Stimulated activated CD8-positive, alpha-beta memory T cell treated with anti-CD3 and anti-CD28 coated beads, Interleukin-4, amount 100 ng/mL, for 48 hours (primary cell): Measurements from ENCODE around the gene IL11.

ENCODE experiments used
- DNase-seq: peaks from one replicate; pipeline ENCODE4 v3.0.0-alpha.2; 2020

Gene IL11

DNA sequence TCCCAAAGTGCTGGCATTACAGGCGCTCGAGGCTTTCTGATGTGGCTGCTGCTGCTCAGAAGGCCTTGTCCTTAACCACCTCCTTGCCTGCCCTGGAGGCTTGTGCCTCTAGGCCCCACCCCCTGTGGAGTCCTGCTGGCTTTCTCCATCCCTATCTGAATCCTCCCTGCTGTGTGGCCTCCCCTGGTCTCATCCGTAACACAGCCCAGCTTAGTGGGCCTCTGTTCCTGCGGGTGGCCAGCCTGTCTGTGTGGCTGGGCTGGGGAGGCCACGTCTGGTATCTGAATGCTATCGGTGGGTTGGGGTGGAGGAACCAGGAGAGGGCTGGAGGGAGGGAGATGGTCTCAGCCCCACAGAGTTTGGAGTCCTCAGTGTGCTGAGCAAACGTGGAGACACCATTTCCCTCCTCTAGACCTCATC lies 20.2 kb upstream of the IL11 start:
- no peak for DNase-seq

- DNase-seq = no peak
Observed at GRCh38 chr19:55389386-55390317, 19.4 kb upstream of the IL11 start.

DNA sequence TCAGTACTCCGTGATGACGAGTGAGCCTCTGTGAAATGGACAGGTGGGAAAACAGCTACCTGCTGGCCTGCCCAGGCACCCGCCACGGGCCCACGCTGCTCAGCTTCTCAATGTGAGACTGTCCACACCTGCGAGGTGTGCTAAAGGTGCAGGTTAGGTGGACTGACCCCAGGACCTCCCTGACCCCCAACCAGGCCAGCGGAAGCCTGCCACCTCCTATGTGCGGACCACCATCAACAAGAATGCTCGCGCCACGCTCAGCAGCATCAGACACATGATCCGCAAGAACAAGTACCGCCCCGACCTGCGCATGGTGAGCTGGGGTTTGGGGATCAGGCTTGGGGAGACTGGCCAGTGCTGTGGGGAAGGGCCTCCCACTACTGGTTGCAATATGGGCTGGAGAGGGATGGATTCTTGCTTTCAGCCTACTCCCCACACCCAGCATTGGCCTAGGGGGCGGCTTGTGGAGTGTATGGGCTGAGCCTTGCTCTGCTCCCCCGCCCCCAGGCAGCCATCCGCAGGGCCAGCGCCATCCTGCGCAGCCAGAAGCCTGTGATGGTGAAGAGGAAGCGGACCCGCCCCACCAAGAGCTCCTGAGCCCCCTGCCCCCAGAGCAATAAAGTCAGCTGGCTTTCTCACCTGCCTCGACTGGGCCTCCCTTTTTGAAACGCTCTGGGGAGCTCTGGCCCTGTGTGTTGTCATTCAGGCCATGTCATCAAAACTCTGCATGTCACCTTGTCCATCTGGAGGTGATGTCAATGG lies 17.7 kb upstream of the IL11 start:
- no peak for DNase-seq

- DNase-seq = no peak
Observed at GRCh38 chr19:55386493-55386971, 16.3 kb upstream of the IL11 start.

DNA sequence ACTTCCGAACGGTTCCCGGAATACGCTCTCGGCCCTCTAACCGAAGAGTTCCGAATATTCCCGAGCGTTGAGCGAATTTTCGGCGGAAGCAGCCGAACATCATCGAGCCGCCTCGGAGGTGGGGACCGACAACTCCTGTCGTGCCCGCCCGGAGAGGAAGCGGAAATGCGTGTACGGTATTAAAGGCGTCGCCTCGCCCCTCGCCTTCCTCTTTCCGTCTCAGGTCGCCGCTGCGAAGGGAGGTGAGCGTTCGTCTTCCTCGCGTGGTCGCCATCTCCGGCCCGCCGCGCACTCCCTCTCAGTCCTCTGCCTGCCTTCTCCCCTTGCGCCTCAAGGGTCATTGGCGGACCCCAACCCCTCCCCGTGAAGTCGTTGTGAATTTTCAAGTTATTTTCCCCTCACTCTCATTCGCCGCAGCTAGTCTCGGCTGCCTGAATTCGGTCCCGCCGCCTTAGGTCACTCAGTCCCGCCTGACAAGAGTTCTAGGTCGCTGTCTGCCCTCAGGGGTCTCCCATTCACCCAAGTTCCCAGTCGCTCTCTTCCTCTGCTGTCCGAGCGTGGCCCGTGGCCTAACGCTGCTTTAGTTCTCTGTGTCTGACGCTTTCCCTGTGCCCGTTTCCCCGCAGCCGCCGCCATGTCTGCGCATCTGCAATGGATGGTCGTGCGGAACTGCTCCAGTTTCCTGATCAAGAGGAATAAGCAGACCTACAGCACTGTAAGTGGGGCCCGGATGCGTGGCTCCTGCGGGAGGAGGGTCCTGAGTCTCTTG lies 15.6 kb upstream of the IL11 start, which contains the start of gene RPL28:
Gene RPL28, plus strand, starts transcription at position 209 of the 769 bp plus-strand sequence. Its CDS starts 426 bp downstream, at position 635.
- peak; percentile 98 for DNase-seq

DNA sequence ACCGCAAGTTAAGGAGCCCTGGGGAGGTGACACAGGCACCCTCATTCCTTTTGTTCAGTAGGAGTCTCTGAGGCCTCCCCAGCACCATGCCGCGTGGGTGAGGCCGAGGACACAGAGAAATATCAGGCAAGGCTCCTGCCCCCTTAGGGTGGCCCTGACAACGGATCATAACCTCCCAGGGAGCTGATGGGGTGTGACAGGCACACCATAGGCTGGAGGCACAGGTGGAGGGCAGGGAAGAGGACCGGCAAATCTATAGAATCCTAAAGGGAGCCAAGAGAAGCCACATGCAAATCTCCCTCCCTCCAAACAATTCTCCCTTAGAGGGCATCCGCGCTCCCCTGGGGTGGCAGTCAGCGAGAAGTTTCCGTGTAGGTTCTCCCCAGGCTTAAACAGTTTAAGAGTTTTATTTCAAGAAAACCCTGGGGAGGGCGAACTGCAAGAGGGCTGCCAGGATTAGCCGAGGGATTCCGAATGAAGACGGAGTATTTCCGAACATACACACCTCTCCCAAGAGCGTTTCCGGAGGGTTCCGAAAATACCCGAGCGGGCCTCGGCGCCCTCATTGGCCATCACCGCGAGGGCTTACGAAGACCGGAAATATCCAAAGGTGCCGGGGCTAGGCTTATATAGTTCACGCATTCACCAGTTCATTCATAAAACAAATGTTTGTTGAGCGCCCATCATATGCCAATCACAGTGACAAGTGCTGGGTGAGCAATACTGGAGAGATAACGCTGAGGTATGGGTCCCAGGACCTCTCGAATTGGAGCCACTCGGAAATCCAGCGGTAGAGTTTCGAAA lies 14.9 kb upstream of the IL11 start:
- peak; percentile 97 for DNase-seq

- peak; percentile 64 for DNase-seq
Observed at GRCh38 chr19:55384131-55384919, 14.1 kb upstream of the IL11 start, which contains the start of gene TMEM238. Gene TMEM238 (minus strand): TSS chr19:55384292. CDS start chr19:55384259, 33 bp downstream.

DNA sequence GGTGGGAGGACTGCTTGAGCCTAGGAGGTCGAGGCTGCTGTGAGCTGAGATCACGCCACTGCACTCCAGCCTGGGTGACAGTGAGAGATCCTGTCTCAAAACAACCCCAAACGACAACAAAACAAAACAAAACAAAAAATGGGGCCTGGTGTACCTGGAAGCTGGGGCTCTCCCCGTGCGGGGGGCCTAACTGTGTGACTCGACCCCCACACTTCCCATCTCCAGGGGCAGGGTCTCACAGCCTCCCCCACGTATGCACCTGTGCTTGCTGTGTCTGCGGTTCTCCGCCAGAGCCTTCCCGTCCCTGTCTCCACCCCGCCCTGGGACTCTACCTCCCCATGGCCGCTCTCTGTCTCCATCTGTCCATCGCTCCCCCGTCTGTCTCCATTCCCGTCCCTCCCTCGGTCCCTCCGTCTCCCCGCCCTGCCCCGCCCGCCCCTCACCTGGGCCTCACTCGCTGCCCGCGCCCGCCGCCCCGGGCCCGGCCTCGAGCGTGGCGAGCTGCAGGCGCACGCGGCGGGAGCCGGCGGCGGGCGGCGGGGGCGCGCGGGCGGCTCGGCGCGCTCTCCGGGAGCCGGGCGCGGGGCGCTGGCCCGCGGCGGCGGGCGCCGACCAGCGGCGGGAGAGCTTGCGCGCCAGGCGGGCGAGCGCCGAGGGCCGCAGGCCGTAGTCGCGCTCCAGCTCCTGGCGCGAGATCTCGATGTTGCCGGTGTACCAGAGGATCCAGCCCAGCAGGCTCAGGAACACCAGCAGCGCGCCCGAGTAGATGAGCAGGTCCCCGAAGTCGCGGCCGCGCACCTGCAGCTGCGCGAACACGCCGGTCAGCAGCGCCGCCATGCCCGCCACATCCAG lies 13.2 kb upstream of the IL11 start:
- DNase-seq = peak; percentile 72

DNA sequence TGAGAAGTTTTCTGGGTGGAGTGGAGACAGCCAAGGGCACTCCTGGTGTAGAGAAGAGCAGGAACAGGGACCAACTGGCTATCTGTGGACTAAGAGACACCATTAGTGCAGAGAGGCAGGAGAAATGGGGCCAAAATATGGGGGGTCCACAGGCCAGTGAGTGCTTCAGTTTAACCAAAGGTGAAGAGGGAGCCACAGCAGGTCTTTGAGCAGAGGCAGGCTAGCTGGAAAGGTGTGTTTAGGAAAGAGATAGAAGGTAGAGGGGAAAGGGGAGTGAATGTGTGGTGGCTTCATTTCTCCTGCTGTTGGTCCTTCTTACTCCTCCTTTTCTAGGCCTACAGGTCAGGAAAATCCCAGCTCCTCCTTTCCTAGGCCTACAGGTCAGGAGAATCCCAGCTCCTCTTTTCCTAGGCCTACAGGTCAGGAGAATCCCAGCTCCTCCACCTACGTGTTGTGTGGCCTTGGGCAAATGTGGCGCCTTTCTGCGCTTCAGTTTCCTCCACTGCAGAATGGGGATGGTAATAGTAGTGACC lies 12.3 kb upstream of the IL11 start:
- DNase-seq = no peak

DNA sequence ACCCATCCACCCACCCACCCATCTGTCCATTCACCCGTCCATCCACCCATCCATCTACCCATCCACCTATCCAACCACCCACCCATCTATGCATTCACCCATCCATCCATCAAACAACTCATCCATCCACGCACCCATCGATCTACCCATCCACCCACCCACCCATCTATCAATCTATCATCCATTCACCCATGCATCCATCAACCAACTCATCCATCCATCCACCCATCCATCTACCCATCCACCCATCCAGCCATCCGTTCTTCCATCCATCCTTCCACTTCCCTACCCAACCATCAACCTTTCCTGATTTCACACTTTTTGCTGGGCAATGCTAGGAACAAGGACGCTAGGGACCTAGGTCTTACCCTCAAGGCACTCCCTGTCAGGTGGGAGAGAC lies 11.8 kb upstream of the IL11 start:
- DNase-seq = no peak

GRCh38 chr19:55379174-55379573 lies 8.9 kb upstream of the IL11 start:
- DNase-seq = no peak

- DNase-seq = no peak
Observed at GRCh38 chr19:55377356-55378131, 7.3 kb upstream of the IL11 start.

DNA sequence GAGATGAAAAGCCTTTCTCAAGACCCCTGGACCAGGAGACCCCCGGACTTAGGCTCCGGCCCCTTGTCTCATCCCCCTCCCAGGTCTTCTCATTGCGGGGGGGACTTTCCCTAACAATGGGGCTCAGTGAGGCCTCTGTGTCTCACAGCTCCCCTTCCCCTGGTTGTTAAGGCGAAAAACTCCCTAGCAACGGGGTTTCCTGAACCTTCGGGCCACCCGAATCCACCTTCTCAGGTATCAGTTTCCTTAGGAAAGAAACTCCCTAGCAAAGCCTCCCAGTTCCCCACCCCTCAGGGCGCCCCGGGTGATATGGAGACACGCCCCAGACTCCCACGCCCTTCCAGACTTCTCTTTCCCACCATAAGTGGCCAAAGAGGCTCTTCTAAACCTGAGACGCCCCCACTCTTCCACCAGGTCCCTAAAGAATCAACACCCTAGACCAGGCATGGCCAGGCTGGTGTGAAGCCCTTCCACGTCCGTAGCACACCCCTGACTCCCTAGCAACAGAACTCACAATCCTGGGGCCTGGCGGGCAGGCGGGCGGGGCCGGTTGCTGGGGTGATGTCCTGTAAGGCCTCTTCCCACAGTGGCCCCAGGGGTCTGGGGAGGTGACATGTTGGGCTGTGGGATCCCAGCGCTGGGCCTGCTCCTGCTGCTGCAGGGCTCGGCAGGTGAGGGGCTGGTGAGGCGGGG lies 6.1 kb upstream of the IL11 start, which contains the start of gene TMEM190:
Gene TMEM190, plus strand, starts transcription at position 586 of the 693 bp plus-strand sequence. Its CDS starts 28 bp downstream, at position 614.
- no peak for DNase-seq

GRCh38 chr19:55373993-55374757 lies 3.9 kb upstream of the IL11 start:
- DNase-seq = no peak

- no peak for DNase-seq
Observed at GRCh38 chr19:55373306-55373992, 3.2 kb upstream of the IL11 start.

DNA sequence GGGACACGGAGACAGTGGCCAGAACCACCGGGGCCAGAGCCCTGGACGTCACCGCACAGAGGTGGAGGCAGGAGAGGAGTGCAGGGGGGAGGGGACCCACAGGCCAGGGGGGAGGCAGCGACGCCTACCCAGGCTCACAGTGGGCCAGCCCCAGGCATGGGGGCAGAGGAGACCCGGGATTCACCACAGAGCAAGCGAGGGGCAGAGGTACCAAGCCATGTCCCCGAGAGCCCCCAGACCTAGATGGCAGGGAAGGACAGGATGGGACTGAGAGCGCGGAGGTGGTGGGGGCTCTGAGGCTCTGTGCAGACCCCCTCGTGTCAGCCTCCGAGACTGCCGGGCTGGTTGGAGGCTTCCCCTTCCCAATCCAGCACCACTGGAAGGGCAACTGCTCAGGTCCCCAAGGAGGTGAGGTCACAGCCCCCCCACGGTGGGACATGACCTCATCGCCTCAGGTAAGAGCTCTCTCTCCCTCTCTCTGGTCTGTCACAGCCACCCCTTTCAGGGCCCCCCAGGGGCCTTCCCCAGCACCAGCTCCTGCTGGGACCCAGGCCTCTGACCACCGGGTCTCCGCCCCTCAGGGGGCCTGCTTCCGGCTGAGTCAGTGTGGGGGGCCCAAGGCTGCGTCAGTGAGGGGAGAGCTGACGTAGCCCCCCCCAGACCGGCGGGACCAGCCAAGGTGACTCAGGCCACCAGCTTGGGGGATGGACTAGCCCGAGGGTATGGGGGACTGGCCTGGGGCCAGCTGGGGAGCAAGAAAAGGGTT lies 2.2 kb upstream of the IL11 start:
- peak; percentile 66 for DNase-seq
